ENCODE results near the gene NDUFS1. TPM values are rescaled to one million over a fixed set of nuclear protein-coding genes. Genes with fewer than 3 reads are reported as not detected.
"Not testable (repeated sequence)": the region's sequence is repeated elsewhere in the genome, so short reads cannot be mapped to it uniquely, and the experiment has no call there.

Gene NDUFS1
- total and polyA plus RNA-seq, 2 of the 8 experiments (the other 6 are each of a cell fraction or from before 2014, with no cell fraction given): 42.1 to 97.0 TPM

DNA sequence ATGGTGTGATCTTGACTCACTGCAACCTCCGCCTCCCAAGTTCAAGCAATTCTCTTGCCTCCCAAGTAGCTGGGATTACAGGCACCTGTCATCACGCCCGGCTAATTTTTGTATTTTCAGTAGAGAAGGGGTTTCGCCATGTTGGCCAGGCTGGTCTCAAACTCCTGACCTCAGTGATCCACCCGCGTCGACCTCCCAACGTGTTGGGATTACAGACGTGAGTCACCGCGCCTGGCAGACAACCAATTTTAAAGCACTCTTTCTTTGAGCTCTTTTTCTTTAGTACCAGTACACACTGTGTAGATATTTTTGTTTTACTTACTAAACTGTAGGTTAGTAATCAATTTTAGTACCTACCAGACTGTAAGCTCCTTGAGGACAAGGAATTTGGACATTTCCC, 2.2 kb downstream of the NDUFS1 start:
- H3K9ac ChIP-seq (replicated peaks in 1 of 4; ENCODE audit: extremely low read depth in 1 of 4, low read depth in 3 of 4, low read length in 3 of 4); H3K79me1 ChIP-seq (ENCODE audit: low read depth, low read length); H3K27me3 ChIP-seq (replicated peaks in 1 of 4; ENCODE audit: control insufficient read depth in 3 of 4, extremely low read depth in 1 of 4, insufficient read depth in 3 of 4, low read length in 3 of 4); H4K20me1 ChIP-seq (replicated peaks in 1 of 2; ENCODE audit: control insufficient read depth in 1 of 2, insufficient read depth in 2 of 2, low read length in 2 of 2); H3K18ac ChIP-seq (ENCODE audit: extremely low read depth, low read length); H4K8ac ChIP-seq (ENCODE audit: extremely low read depth, insufficient read depth, low read length); H2AFZ ChIP-seq (ENCODE audit: low read length); H3K23ac ChIP-seq (ENCODE audit: insufficient read length); H4K5ac ChIP-seq (ENCODE audit: insufficient read length, low read depth, low read length); H3K56ac ChIP-seq (replicated peaks; ENCODE audit: insufficient read length, low read depth, low read length); H3K14ac ChIP-seq (ENCODE audit: insufficient read length); H3K4me2 ChIP-seq (ENCODE audit: insufficient read depth in 1 of 2, low read depth in 2 of 2, low read length in 2 of 2); H3K9me3 ChIP-seq (ENCODE audit: insufficient read depth in 2 of 2, low read depth in 1 of 2, low read length in 1 of 2); H2BK20ac ChIP-seq (ENCODE audit: low read length); H3K4ac ChIP-seq (replicated peaks; ENCODE audit: insufficient read length, low read depth, low read length); H3K27ac ChIP-seq (ENCODE audit: low read depth, low read length); H4K91ac ChIP-seq (replicated peaks; ENCODE audit: insufficient read length, low read length); H2BK5ac ChIP-seq (ENCODE audit: low read depth, low read length); FAIRE-seq; DNase-seq (ENCODE audit: low read depth in 1 of 2, low spot score in 2 of 2); H2BK12ac ChIP-seq (ENCODE audit: low read depth, low read length); H3K4me1 ChIP-seq (replicated peaks in 1 of 4; ENCODE audit: control insufficient read depth in 3 of 4, insufficient read depth in 4 of 4, low read length in 3 of 4); H2BK120ac ChIP-seq (replicated peaks; ENCODE audit: low read depth, low read length); H2BK15ac ChIP-seq (ENCODE audit: low read length); H2AK5ac ChIP-seq (ENCODE audit: low read depth, low read length): not testable (repeated sequence)
- Histone ChIP-seq H3K36me3 (ENCODE audit: control insufficient read depth in 2 of 4, insufficient read depth in 4 of 4, low read length in 3 of 4) (peaks cover 2 to 23% (median 10%) of the 10 kb centered on the region in 4 experiments; a peak in 6 of 8 replicates), H3K79me2 (ENCODE audit: control insufficient read depth in 1 of 2, insufficient read depth in 2 of 2, low read length in 2 of 2) (peaks cover 9 to 84% of the 10 kb centered on the region in 2 experiments), H3K4me3 (ENCODE audit: extremely low read depth in 1 of 4, insufficient read depth in 2 of 4, low read depth in 3 of 4, low read length in 4 of 4) (0 out of 8 replicates have a peak overlapping the region, but pooled peaks of 1 of the 4 experiments have one; percentile 95), H3K23me2 (ENCODE audit: low read depth, low read length) (peaks cover 11% of the 10 kb centered on the region)
- ChIA-PET POLR2A (ENCODE audit: partially characterized antibody) (interaction anchor here (1.5 kb wide), 1 partner anchor 11 kb away, joined by 6 read pairs; no protein-coding TSS in a partner anchor), CTCF (ENCODE audit: partially characterized antibody) (interaction anchor here (1.1 to 1.7 kb wide), 2 partner anchors 8 to 102 kb away, joined by 3 read pairs; no protein-coding TSS in a partner anchor)
- WGBS, 2 experiments (ENCODE audit: extremely low coverage in 1 of 2, insufficient coverage in 1 of 2, insufficient read length in 1 of 2, insufficient replicate concordance in 2 of 2, low coverage in 1 of 2, low lambda C conversion rate in 2 of 2, missing lambda C conversion rate in 1 of 2): 98% methylated on average over 11 of the region's 11 CpGs; no CpG with 5 or more reads in 1 of the 2 experiments

Measured in H1 (cell line).